Measurements from ENCODE around the gene RTL3.

RTL3 gene

DNA sequence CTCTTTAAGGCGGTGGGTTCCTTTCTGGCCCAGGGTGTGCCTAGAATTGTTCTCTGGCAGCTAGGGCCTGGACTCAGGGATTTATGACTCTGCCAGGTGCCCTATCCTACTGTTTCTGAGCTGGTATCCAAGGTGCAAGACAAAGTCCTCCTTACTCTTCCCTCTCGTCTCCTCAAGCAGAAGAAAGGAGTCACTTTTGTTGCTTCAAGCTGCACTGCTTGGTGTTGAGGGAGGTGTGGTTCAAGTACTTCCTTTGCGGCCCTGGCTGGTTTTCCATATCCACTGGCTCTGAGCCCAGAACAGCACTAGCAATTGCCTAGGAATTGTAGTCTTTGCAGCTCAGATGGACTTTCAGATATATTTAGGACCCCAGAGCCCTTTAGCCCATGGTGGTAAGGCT is 39.3 kb downstream of the RTL3 start:
- no peak for DNase-seq (ENCODE audit: low read depth)

DNA sequence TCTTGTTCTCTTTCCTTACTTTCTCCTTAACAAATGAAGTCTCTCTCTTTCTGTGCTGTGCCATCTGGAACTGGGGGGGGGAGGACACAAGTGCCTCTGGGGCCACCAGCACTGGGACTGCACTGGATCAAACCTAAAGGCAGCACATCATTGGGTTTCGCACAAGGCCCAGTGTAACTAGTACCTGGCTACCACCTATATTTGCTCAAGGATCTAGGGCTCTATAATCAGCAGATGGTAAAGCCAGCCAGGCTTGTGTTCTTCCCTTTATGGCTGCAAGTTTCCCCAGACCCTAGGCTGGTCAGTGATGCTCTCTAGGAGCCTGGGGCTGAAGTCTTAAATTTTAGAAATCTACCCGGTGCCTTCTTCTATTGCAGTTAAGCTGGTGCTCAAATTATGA is 40.1 kb downstream of the RTL3 start:
- DNase-seq (ENCODE audit: low read depth): no peak

DNA sequence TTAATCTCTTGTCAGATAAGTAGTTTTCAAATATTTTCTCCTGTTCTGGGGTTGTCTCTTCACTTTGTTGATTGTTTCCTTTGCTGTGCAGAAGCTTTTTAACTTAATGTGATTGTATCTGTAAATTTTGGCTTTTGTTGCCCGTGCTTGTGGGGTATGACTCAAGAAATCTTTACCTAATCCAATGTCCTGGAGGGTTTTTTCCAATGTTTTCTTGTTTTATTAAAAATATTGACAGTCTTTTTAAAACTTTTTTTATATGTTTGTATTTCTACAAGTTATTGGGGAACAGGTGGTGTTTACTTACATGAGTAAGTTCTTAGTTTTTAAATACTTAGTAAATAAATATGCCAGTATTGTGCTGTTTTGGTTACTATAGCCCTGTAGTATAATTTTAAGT is 44.9 kb downstream of the RTL3 start:
- no peak for DNase-seq (ENCODE audit: low read depth)
